RWPE2 (cell line): ENCODE data around the gene SHTN1.

Experiments
- ATAC-seq: fragments of 200-7000 bp; cut with Tn5 transposase; 3 replicates; pipeline ENCODE4 v1.9.1; 2021; ENCODE audit warnings: low read depth
- DNase-seq: peaks from one replicate; pipeline ENCODE4 v3.0.0-alpha.2; 2020; ENCODE audit warnings: low spot score
- H3K27ac ChIP-seq: fragments of 450-650 bp; 2 replicates; pipeline ENCODE4 v1.5.1; 2017; ENCODE audit warnings: mild to moderate bottlenecking; ENCODE audit not compliant: poor library complexity, severe bottlenecking
- H3K27me3 ChIP-seq: fragments of 250-450 bp; sonication (Bioruptor Pico); 2 replicates; pipeline ENCODE4 v1.5.1; 2021; ENCODE audit warnings: mild to moderate bottlenecking, moderate library complexity; ENCODE audit not compliant: insufficient read depth, poor library complexity, severe bottlenecking
- H3K36me3 ChIP-seq: fragments of 250-450 bp; sonication (Bioruptor Pico); 2 replicates; pipeline ENCODE4 v1.5.1; 2020; ENCODE audit warnings: low read depth, mild to moderate bottlenecking, moderate library complexity
- H3K4me1 ChIP-seq: fragments of 250-450 bp; sonication (Bioruptor Pico); 2 replicates; pipeline ENCODE4 v1.5.1; 2021; ENCODE audit warnings: mild to moderate bottlenecking, moderate library complexity; ENCODE audit not compliant: insufficient read depth, poor library complexity, severe bottlenecking
- H3K4me3 ChIP-seq: fragments of 250-450 bp; sonication (Bioruptor Pico); 2 replicates; pipeline ENCODE4 v1.5.1; 2021; ENCODE audit warnings: mild to moderate bottlenecking, moderate library complexity; ENCODE audit not compliant: severe bottlenecking
- H3K9me3 ChIP-seq: fragments of 250-450 bp; sonication (Bioruptor Pico); 2 replicates; pipeline ENCODE4 v1.5.1; 2021; ENCODE audit warnings: mild to moderate bottlenecking, moderate library complexity; ENCODE audit not compliant: severe bottlenecking
- CTCF ChIP-seq: fragments of 450-650 bp; IDR thresholded peaks from one replicate; pipeline ENCODE4 v1.5.1; 2017; ENCODE audit warnings: mild to moderate bottlenecking, moderate library complexity; ENCODE audit not compliant: poor library complexity, severe bottlenecking

The SHTN1 gene

GRCh38 chr10:117001144-117001543 is 3.8 kb downstream of the SHTN1 start:
- ATAC-seq (no peak), DNase-seq (no peak)
- peaks cover 12% of the 10 kb centered on the region for H3K4me1 ChIP-seq
- no peak for TF ChIP-seq CTCF
- no peak overlapping the region for H3K27ac ChIP-seq
- H3K4me3 ChIP-seq = no peak overlapping the region
- peaks cover 7% of the 10 kb centered on the region for H3K36me3 ChIP-seq
- no peaks in the 10 kb centered on the region for H3K9me3 ChIP-seq
- no peaks in the 10 kb centered on the region for H3K27me3 ChIP-seq

- ATAC-seq (no peak), DNase-seq (no peak)
- H3K27ac ChIP-seq = no peak overlapping the region
- peaks cover 7% of the 10 kb centered on the region for H3K36me3 ChIP-seq
- no peaks in the 10 kb centered on the region for H3K9me3 ChIP-seq
- no peak for TF ChIP-seq CTCF
- no peaks in the 10 kb centered on the region for H3K27me3 ChIP-seq
- H3K4me3 ChIP-seq = no peak overlapping the region
- H3K4me1 ChIP-seq = peaks cover 12% of the 10 kb centered on the region
These were observed 4.4 kb downstream of the SHTN1 start for GRCh38 chr10:117000580-117000979.

GRCh38 chr10:116998172-116998571 is 6.8 kb downstream of the SHTN1 start:
- no peak for DNase-seq
- no peaks in the 10 kb centered on the region for H3K27me3 ChIP-seq
- peaks cover 2% of the 10 kb centered on the region for H3K4me1 ChIP-seq
- H3K27ac ChIP-seq = no peak overlapping the region
- no peak overlapping the region for H3K4me3 ChIP-seq
- no peak for TF ChIP-seq CTCF
- no peaks in the 10 kb centered on the region for H3K9me3 ChIP-seq
- ATAC-seq = no peak
- H3K36me3 ChIP-seq = peaks cover 3% of the 10 kb centered on the region

- Histone ChIP-seq H3K9me3 (no peaks in the 10 kb centered on the region), H3K27me3 (no peaks in the 10 kb centered on the region), H3K4me1 (no peaks in the 10 kb centered on the region), H3K27ac (no peak overlapping the region), H3K36me3 (no peaks in the 10 kb centered on the region; the same call in 1 of the 2 replicates), H3K4me3 (no peak overlapping the region)
- ATAC-seq (no peak), DNase-seq (no peak)
- TF ChIP-seq CTCF = no peak
These were observed 8.0 kb downstream of the SHTN1 start for GRCh38 chr10:116997015-116997414.

GRCh38 chr10:116995648-116996047 is 9.3 kb downstream of the SHTN1 start:
- Histone ChIP-seq H3K4me3 (no peak overlapping the region), H3K36me3 (no peaks in the 10 kb centered on the region; the same call in 1 of the 2 replicates), H3K4me1 (no peaks in the 10 kb centered on the region), H3K27me3 (no peaks in the 10 kb centered on the region), H3K27ac (no peak overlapping the region), H3K9me3 (no peaks in the 10 kb centered on the region)
- DNase-seq = no peak
- no peak for TF ChIP-seq CTCF
- no peak for ATAC-seq
